IMR-90 (cell line): ENCODE results near the gene ANO9.

Source experiments
- CEBPB ChIP-seq: IDR thresholded peaks from 2 replicates; pipeline ENCODE4 v1.6.1; 2012; ENCODE audit warnings: low read depth, low read length, improper control_type of control experiment
- FOS ChIP-seq: fragments of 150-350 bp; IDR thresholded peaks from 2 replicates; pipeline ENCODE4 v1.6.1; 2016; ENCODE audit warnings: low read depth, low read length
- MAFK ChIP-seq: IDR thresholded peaks from 2 replicates; pipeline ENCODE4 v1.6.1; 2012; ENCODE audit warnings: low read depth, low read length, improper control_type of control experiment
- MAZ ChIP-seq: IDR thresholded peaks from 2 replicates; pipeline ENCODE4 v1.6.1; 2012; ENCODE audit warnings: low read depth, mild to moderate bottlenecking, low read length, improper control_type of control experiment, moderate library complexity, borderline replicate concordance
- POLR2A ChIP-seq: IDR thresholded peaks from 2 replicates; pipeline ENCODE4 v1.6.1; 2012; ENCODE audit warnings: mild to moderate bottlenecking, low read depth, low read length
- TF ChIP-seq, protein P1 (sequence below): conservative IDR thresholded peaks from 2 replicates; pipeline ENCODE4 v1.5.1; 2012; ENCODE audit warnings: mild to moderate bottlenecking, low read depth, low read length, improper control_type of control experiment
- TF ChIP-seq, protein P2 (sequence below): fragments of 150-350 bp; IDR thresholded peaks from 2 replicates; pipeline ENCODE4 v1.6.1; 2017; ENCODE audit warnings: mild to moderate bottlenecking, antibody characterized with exemption, low read length, low read depth

DNA sequence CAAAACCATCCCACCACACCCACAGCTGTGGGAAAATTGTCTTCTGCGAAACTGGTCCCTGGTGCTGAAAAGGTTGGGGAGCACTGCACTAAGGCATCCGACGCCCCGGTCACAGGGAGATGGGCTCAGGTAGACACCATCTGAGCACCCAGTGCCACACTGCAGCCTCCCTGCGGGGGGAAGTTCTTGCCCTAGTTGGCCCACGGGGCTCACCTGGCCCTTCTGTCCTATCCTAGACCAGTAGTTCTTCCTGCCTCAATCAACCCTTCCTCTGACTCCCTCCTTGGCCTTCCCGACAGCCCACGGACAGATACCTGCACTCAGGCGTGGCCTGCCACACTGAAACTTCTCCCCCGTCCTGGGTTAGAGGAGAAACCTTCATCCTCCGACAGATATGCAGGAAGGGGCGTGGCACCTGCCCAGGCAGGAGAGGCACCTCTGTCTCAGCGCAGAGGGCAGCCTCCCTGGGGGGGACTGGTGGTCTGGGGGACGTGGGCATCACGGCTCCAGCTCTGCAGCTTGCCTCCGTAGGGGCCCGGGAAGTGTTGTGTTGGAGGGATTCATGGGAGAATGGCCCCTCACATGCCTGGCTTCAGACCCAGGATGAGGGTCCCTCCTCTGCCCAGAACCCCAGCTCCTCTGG lies 4.5 kb downstream of the ANO9 start:
- TF ChIP-seq MAFK, result no peak
- TF ChIP-seq POLR2A, result no peak
- no peak for TF ChIP-seq CEBPB
- TF ChIP-seq, protein P1, sequence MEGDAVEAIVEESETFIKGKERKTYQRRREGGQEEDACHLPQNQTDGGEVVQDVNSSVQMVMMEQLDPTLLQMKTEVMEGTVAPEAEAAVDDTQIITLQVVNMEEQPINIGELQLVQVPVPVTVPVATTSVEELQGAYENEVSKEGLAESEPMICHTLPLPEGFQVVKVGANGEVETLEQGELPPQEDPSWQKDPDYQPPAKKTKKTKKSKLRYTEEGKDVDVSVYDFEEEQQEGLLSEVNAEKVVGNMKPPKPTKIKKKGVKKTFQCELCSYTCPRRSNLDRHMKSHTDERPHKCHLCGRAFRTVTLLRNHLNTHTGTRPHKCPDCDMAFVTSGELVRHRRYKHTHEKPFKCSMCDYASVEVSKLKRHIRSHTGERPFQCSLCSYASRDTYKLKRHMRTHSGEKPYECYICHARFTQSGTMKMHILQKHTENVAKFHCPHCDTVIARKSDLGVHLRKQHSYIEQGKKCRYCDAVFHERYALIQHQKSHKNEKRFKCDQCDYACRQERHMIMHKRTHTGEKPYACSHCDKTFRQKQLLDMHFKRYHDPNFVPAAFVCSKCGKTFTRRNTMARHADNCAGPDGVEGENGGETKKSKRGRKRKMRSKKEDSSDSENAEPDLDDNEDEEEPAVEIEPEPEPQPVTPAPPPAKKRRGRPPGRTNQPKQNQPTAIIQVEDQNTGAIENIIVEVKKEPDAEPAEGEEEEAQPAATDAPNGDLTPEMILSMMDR, result no peak
- no peak for TF ChIP-seq MAZ
- TF ChIP-seq, protein P2, sequence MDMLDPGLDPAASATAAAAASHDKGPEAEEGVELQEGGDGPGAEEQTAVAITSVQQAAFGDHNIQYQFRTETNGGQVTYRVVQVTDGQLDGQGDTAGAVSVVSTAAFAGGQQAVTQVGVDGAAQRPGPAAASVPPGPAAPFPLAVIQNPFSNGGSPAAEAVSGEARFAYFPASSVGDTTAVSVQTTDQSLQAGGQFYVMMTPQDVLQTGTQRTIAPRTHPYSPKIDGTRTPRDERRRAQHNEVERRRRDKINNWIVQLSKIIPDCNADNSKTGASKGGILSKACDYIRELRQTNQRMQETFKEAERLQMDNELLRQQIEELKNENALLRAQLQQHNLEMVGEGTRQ, result no peak
- TF ChIP-seq FOS, result no peak
